Lower leg skin (tissue), 4 donors: Measurements from ENCODE around the gene ADAMTSL1. TPM values are rescaled to one million over a fixed set of nuclear protein-coding genes. Genes with fewer than 3 reads are reported as not detected.

Experiments
- DNase-seq, 2 donors: peaks; one replicate each; pipeline ENCODE4 v3.0.0-alpha.2; 2019; ENCODE audit warnings: low spot score in 2 of 2
- H3K4me3 ChIP-seq: fragments of 200-600 bp; sonication (generic); 2 replicates; pipeline ENCODE4 v1.5.1; 2017; ENCODE audit warnings: mild to moderate bottlenecking, low read depth; ENCODE audit not compliant: poor library complexity, severe bottlenecking
- CTCF ChIP-seq, 3 donors: fragments of 450-650 bp; IDR thresholded peaks; one replicate each; pipeline ENCODE4 v1.5.1; 2016; ENCODE audit warnings: antibody characterized with exemption in 3 of 3, mild to moderate bottlenecking in 3 of 3, moderate library complexity in 2 of 3
- POLR2A ChIP-seq, 2 donors: fragments of 450-650 bp; IDR thresholded peaks; one replicate each; pipeline ENCODE4 v1.6.1; 2016 to 2017; ENCODE audit warnings: antibody characterized with exemption in 2 of 2, mild to moderate bottlenecking in 1 of 2, moderate library complexity in 1 of 2
- WGBS, 2 donors: methylation state at CpG; one replicate each; pipeline ENCODE4 v1.1.5; 2018; 5-methylcytosine and 5-hydroxymethylcytosine counted together
- intact Hi-C: fragments of 100-400 bp; cut with DNase I; formaldehyde crosslinking; loops from one replicate; pipeline ENCODE4 v1.15.0; 2023; ENCODE audit warnings: low total_unique reads
- total RNA-seq, 4 donors: library from RNA; depleted of rRNA; stranded (reverse); fragments of >200 nt; gene quantifications; one replicate each; pipeline ENCODE4 v1.1.0, GENCODE V29; 2016

ADAMTSL1 gene
- total RNA-seq, 4 donors from 2014 or later, result 1.2 to 3.6 (median 1.9) TPM

- TF ChIP-seq POLR2A (IDR thresholded peaks at IDR 0.05), result no peak
- TF ChIP-seq CTCF (IDR thresholded peaks at IDR 0.05), result no peak
- intact Hi-C loops, result no loop called here
- 17 to 26% methylated on average over 2 of the region's 2 CpGs for WGBS, 2 donors
- DNase-seq, result no peak
- H3K4me3 ChIP-seq, result no peak overlapping the region
Observed at GRCh38 chr9:18855656-18856055, 381.7 kb downstream of the ADAMTSL1 start.

- intact Hi-C loops, result no loop called here
Observed at GRCh38 chr9:18857334-18857733, 383.4 kb downstream of the ADAMTSL1 start.

DNA sequence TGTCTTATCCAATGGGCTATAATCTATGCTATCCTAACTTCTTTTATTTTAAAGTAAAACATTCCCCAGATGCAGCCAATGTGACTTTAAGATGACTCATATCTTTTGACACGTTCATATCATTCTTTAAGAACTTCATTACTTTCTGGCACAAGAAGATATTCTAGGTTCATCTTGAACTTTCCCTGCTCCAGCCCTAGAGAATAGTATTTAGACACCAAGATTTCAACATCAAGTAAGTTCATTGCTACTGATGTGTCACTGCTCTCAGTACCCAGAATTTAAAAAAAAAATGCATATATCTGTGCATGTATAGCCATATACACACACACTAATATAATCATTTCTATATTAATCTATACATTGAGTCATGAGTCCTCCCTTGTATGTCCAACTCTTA is 383.8 kb downstream of the ADAMTSL1 start:
- TF ChIP-seq CTCF (IDR thresholded peaks at IDR 0.05) (no peak), POLR2A (IDR thresholded peaks at IDR 0.05) (no peak)
- intact Hi-C loops, result no loop called here
- WGBS, 2 donors, result 14 to 18% methylated on average over 1 of the region's 1 CpG
- no peak overlapping the region for H3K4me3 ChIP-seq
- no peak for DNase-seq

More at GRCh38 chr9:18857334-18857733, 383.4 kb downstream of the ADAMTSL1 start:
- no peak overlapping the region for H3K4me3 ChIP-seq
- TF ChIP-seq CTCF (IDR thresholded peaks at IDR 0.05), result no peak
- no peak for TF ChIP-seq POLR2A (IDR thresholded peaks at IDR 0.05)
- DNase-seq, result no peak
- WGBS, 2 donors, result 46 to 53% methylated on average over 4 of the region's 4 CpGs

GRCh38 chr9:18861609-18862544 is 387.9 kb downstream of the ADAMTSL1 start:
- no peak for DNase-seq
- WGBS, 2 donors, result 63 to 66% methylated on average over 14 of the region's 14 CpGs
- TF ChIP-seq POLR2A (IDR thresholded peaks at IDR 0.05) (no peak), CTCF (IDR thresholded peaks at IDR 0.05) (no peak)
- H3K4me3 ChIP-seq, result no peak overlapping the region
- intact Hi-C loops, result no loop called here

GRCh38 chr9:18863791-18864190 is 389.8 kb downstream of the ADAMTSL1 start:
- WGBS, 2 donors, result 57 to 60% methylated on average over 4 of the region's 4 CpGs
- TF ChIP-seq POLR2A (IDR thresholded peaks at IDR 0.05), result no peak
- TF ChIP-seq CTCF (IDR thresholded peaks at IDR 0.05), result no peak
- intact Hi-C loops, result no loop called here

More at GRCh38 chr9:18863791-18864190, 389.8 kb downstream of the ADAMTSL1 start:
- no peak overlapping the region for H3K4me3 ChIP-seq
- DNase-seq, result no peak
